ENCODE data around the gene KCNQ1.

KCNQ1 gene

GRCh38 chr11:2703363-2704141, 258.7 kb downstream of the KCNQ1 start:
- DNase-seq: no peak

GRCh38 chr11:2704356-2704755, 259.5 kb downstream of the KCNQ1 start:
- no peak for DNase-seq

GRCh38 chr11:2704896-2705606, 260.2 kb downstream of the KCNQ1 start:
- no peak for DNase-seq

- DNase-seq: no peak
Measured at GRCh38 chr11:2706321-2706720, 261.5 kb downstream of the KCNQ1 start.

GRCh38 chr11:2707736-2708135, 262.9 kb downstream of the KCNQ1 start:
- DNase-seq: no peak

GRCh38 chr11:2708151-2708581, 263.4 kb downstream of the KCNQ1 start:
- DNase-seq: no peak

- no peak for DNase-seq
Measured at GRCh38 chr11:2708757-2709281, 264.0 kb downstream of the KCNQ1 start.

- no peak for DNase-seq
Measured at GRCh38 chr11:2709429-2709828, 264.6 kb downstream of the KCNQ1 start.

- no peak for DNase-seq
Measured at GRCh38 chr11:2711161-2711560, 266.4 kb downstream of the KCNQ1 start.

- DNase-seq: no peak
Measured at GRCh38 chr11:2713094-2713493, 268.3 kb downstream of the KCNQ1 start.

GRCh38 chr11:2713661-2714462, 269.1 kb downstream of the KCNQ1 start:
- no peak for DNase-seq

- DNase-seq: no peak
Measured at GRCh38 chr11:2714463-2714800, 269.6 kb downstream of the KCNQ1 start.

GRCh38 chr11:2714871-2715270, 270.1 kb downstream of the KCNQ1 start:
- DNase-seq: no peak

- no peak for DNase-seq
Measured at GRCh38 chr11:2715716-2716350, 271.0 kb downstream of the KCNQ1 start.

- DNase-seq: no peak
Measured at GRCh38 chr11:2716376-2717095, 271.7 kb downstream of the KCNQ1 start.

GRCh38 chr11:2717561-2718325, 272.9 kb downstream of the KCNQ1 start:
- no peak for DNase-seq

- no peak for DNase-seq
Measured at GRCh38 chr11:2718817-2719438, 274.1 kb downstream of the KCNQ1 start.

GRCh38 chr11:2719831-2720590, 275.2 kb downstream of the KCNQ1 start:
- no peak for DNase-seq

- no peak for DNase-seq
Measured at GRCh38 chr11:2721210-2721916, 276.6 kb downstream of the KCNQ1 start.

All from activated CD8-positive, alpha-beta memory T cell treated with anti-CD3 and anti-CD28 coated beads, Interleukin-2, amount 50 U/mL, for 48 hours (primary cell).